KMS-11 (cell line): Measurements from ENCODE around the gene FAM50A.
A peak's percentile ranks its signal among the peaks of the same experiment; 100 is the strongest.

Source experiments
- H2AFZ ChIP-seq: fragments of 200-600 bp; sonication (generic); 2 replicates; pipeline ENCODE4 v1.6.1; 2016; ENCODE audit warnings: antibody characterized with exemption, mixed run types, low read depth
- H3K27ac ChIP-seq: fragments of 200-600 bp; sonication (generic); 2 replicates; pipeline ENCODE4 v1.6.1; 2016; ENCODE audit warnings: mild to moderate bottlenecking, mixed run types
- H3K27me3 ChIP-seq: fragments of 200-600 bp; sonication (generic); 2 replicates; pipeline ENCODE4 v1.6.1; 2017; ENCODE audit warnings: mild to moderate bottlenecking, low read depth, mixed run types, moderate library complexity; ENCODE audit not compliant: insufficient read depth
- H3K36me3 ChIP-seq: fragments of 200-600 bp; sonication (generic); 2 replicates; pipeline ENCODE4 v1.6.1; 2017; ENCODE audit warnings: mild to moderate bottlenecking, mixed run types; ENCODE audit not compliant: insufficient read depth
- H3K4me1 ChIP-seq: fragments of 200-600 bp; sonication (generic); 2 replicates; pipeline ENCODE4 v1.6.1; 2016; ENCODE audit warnings: mild to moderate bottlenecking, low read depth, mixed run types; ENCODE audit not compliant: poor library complexity, severe bottlenecking
- H3K4me2 ChIP-seq: fragments of 200-600 bp; sonication (generic); 2 replicates; pipeline ENCODE4 v1.7.0; 2016; ENCODE audit warnings: mild to moderate bottlenecking, mixed run types
- H3K4me3 ChIP-seq: fragments of 200-600 bp; sonication (generic); IDR thresholded peaks from 2 replicates; pipeline ENCODE4 v1.6.1; 2017; ENCODE audit warnings: low read depth, low read length, mixed read lengths; ENCODE audit not compliant: insufficient read depth
- H3K79me2 ChIP-seq: fragments of 200-600 bp; sonication (generic); 2 replicates; pipeline ENCODE4 v1.6.1; 2016; ENCODE audit warnings: low read depth, mixed run types; ENCODE audit not compliant: insufficient read depth
- H3K9ac ChIP-seq: fragments of 200-600 bp; sonication (generic); 2 replicates; pipeline ENCODE4 v1.6.1; 2016; ENCODE audit warnings: mild to moderate bottlenecking, mixed run types
- H4K20me1 ChIP-seq: fragments of 200-600 bp; sonication (generic); 2 replicates; pipeline ENCODE4 v1.6.1; 2016; ENCODE audit warnings: mild to moderate bottlenecking, mixed run types; ENCODE audit not compliant: insufficient read depth
- TF ChIP-seq, protein P1 (sequence below): fragments of 200-600 bp; sonication (generic); conservative IDR thresholded peaks from 2 replicates; pipeline ENCODE4 v1.6.1; 2017; ENCODE audit warnings: low read depth, mild to moderate bottlenecking, antibody characterized with exemption, low read length, moderate library complexity, mixed read lengths

Gene FAM50A

DNA sequence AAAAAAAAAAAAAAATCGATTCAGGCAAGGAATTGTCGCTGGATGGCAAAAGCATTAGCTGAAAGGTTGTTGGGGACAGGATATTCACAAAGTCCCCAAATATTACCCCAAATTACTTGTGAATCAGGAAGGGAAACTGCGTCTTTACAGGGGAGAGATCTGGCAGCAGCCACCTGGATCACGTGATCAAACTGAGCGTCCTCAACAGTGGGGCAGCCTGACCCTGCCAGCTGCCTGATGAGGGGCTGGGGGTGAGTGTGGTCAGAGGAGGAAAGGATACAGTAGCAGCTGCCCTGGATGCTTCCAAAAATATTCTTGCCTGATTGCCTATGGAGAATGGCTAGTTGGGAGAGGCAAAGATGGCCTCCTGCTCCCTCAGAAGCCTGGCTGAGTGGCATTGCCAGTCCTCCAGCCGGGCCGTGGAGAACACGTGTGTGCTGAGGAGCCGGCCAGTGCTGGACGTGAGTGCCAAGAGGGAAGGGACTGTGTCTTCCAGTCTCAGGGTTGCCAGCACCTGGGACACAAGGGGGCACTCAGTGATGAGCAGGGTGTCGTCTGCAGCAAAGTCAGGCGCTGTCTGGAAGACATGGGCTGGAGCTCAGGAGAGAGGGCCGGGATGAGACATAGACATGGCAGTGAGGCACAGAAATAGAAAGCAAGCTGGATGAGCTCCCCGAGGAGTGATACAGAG lies 38.1 kb downstream of the FAM50A start:
- Histone ChIP-seq H4K20me1 (no peaks in the 10 kb centered on the region), H2AFZ (no peak overlapping the region), H3K27me3 (no peaks in the 10 kb centered on the region), H3K36me3 (no peaks in the 10 kb centered on the region), H3K79me2 (peaks cover 13% of the 10 kb centered on the region; the same call in 1 of the 2 replicates), H3K4me1 (peaks cover 11% of the 10 kb centered on the region), H3K4me2 (no peak overlapping the region), H3K4me3 (no peak overlapping the region), H3K9ac (no peak overlapping the region), H3K27ac (no peak overlapping the region)
- TF ChIP-seq, protein P1, sequence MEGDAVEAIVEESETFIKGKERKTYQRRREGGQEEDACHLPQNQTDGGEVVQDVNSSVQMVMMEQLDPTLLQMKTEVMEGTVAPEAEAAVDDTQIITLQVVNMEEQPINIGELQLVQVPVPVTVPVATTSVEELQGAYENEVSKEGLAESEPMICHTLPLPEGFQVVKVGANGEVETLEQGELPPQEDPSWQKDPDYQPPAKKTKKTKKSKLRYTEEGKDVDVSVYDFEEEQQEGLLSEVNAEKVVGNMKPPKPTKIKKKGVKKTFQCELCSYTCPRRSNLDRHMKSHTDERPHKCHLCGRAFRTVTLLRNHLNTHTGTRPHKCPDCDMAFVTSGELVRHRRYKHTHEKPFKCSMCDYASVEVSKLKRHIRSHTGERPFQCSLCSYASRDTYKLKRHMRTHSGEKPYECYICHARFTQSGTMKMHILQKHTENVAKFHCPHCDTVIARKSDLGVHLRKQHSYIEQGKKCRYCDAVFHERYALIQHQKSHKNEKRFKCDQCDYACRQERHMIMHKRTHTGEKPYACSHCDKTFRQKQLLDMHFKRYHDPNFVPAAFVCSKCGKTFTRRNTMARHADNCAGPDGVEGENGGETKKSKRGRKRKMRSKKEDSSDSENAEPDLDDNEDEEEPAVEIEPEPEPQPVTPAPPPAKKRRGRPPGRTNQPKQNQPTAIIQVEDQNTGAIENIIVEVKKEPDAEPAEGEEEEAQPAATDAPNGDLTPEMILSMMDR: no peak

DNA sequence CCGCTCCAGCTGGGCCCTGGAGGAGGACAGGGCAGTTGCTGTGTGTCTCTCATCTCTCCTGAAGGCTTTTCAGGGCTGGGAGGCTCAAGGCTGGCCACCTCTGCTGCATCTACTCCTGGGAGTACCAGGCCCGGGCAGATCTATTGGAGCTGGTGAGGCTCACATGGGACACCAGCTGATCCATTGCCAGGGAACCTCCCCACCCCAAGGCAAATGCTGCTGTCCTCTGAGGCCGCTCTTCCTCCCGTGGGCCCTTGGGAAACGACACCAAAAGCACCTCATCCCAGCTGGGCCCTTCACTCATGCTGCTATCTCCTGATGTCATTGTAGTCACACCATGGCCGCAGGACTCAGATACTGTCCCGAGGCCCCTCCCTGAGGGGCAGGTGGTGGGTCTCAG lies 38.8 kb downstream of the FAM50A start:
- TF ChIP-seq, protein P1: no peak
- Histone ChIP-seq H3K79me2 (peaks cover 13% of the 10 kb centered on the region; the same call in 1 of the 2 replicates), H3K36me3 (no peaks in the 10 kb centered on the region), H4K20me1 (no peaks in the 10 kb centered on the region), H3K27me3 (no peaks in the 10 kb centered on the region), H3K4me3 (no peak overlapping the region), H3K4me1 (peaks cover 11% of the 10 kb centered on the region), H2AFZ (no peak overlapping the region), H3K27ac (no peak overlapping the region), H3K9ac (no peak overlapping the region), H3K4me2 (no peak overlapping the region)

DNA sequence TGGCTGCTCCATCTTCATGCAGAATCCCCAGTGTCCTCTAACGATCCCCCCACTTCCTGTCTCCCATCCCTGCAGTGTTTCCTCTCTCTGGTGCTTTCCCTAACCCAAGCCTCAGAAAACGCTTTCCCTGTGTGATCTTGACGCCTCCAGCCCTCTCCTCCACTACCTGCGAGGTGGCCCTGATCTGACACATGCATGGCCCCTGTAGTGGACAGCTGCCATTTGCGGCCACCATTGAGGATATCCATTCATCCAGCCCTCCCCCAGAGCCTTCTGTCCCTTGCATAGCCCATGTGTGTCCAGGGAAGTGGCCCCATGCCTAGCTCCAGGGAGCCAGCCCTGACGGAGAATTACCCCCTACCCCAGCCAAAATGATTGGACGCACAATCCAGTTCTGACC lies 39.4 kb downstream of the FAM50A start:
- no peak overlapping the region for H2AFZ ChIP-seq
- H3K36me3 ChIP-seq: no peaks in the 10 kb centered on the region
- no peaks in the 10 kb centered on the region for H4K20me1 ChIP-seq
- peaks cover 11% of the 10 kb centered on the region for H3K4me1 ChIP-seq
- TF ChIP-seq, protein P1: no peak
- H3K4me3 ChIP-seq: no peak overlapping the region
- peaks cover 13% of the 10 kb centered on the region; the same call in 1 of the 2 replicates for H3K79me2 ChIP-seq
- no peak overlapping the region for H3K27ac ChIP-seq
- H3K4me2 ChIP-seq: no peak overlapping the region
- no peaks in the 10 kb centered on the region for H3K27me3 ChIP-seq
- no peak overlapping the region for H3K9ac ChIP-seq

DNA sequence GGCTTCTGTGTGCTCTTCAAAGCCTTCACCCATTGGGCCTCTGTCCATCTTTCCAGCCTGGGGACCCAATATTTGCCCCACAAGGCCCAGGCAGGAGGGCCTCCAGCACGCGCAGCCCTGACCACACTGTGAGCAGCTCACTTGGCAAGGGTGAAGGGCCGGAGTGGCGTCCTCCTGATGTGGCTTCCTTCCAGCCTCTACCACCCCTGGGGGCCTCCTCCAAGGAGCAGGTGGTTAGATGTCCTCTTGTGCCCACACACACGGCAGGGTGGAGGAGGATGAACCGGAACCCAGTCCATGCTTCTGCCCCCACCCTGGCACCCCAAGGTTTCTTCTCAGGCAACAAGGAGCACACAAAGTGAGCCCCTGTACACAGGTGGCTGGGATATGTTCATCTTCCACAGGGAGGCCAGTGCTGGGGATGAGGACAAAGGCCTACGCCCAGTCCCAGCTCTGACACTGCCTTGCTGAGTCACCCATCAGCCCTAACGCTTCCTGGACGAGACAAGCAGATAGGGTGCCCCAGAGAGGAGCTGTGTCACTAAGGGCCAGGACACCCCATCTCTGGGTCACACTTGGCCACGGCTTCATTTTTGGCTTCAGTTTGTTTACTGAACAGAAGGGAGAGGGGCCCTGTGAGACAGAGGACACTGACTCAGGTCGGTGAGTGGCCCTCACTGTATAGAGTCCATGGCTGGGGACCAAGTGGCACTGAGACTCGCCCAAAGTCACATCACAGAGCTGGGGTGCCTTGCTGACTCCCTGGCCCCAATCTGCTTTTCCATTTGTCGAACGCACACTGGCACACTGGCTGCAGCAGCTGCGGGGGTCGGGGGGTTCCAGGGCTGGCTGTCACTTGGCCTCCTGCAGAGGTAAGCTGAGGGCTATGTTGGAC lies 40.6 kb downstream of the FAM50A start:
- Histone ChIP-seq H3K4me1 (peaks cover 9% of the 10 kb centered on the region), H4K20me1 (no peaks in the 10 kb centered on the region), H3K4me3 (no peak overlapping the region), H3K27me3 (no peaks in the 10 kb centered on the region), H2AFZ (no peak overlapping the region), H3K36me3 (no peaks in the 10 kb centered on the region), H3K4me2 (0 out of 2 replicates have a peak overlapping the region, but pooled peaks have one; percentile 57), H3K27ac (no peak overlapping the region), H3K79me2 (peaks cover 13% of the 10 kb centered on the region; the same call in 1 of the 2 replicates), H3K9ac (no peak overlapping the region)
- TF ChIP-seq, protein P1: no peak
